Right lobe of liver (tissue), 6 donors: ENCODE data around the gene SH2B3. TPM values are rescaled to one million over a fixed set of nuclear protein-coding genes. Genes with fewer than 3 reads are reported as not detected.
A peak's percentile ranks its signal among the peaks of the same experiment; 100 is the strongest.

Source experiments
- ATAC-seq, 4 donors: fragments of 200-7000 bp; cut with Tn5 transposase; one replicate each; pipeline ENCODE4 v1.9.1; 2020; ENCODE audit warnings: mild to moderate bottlenecking in 4 of 4, moderate library complexity in 4 of 4
- DNase-seq, 3 donors: peaks; one replicate each; pipeline ENCODE4 v3.0.0-alpha.2; 2020
- H3K27ac ChIP-seq, 3 donors: fragments of 200-600 bp; one replicate each; pipeline ENCODE4 v1.8.0; 2022
- H3K27me3 ChIP-seq, 2 donors: fragments of 200-600 bp; one replicate each; pipeline ENCODE4 v1.8.0; 2022
- H3K36me3 ChIP-seq, 4 donors: fragments of 200-600 bp; sonication (generic) in 1 of 4; one replicate each; pipeline versions ENCODE4 v1.5.1 to v1.8.0; 2017 to 2022; ENCODE audit warnings: control low read depth in 1 of 4
- H3K4me1 ChIP-seq, 4 donors: fragments of 200-600 bp; sonication (generic) in 1 of 4; one replicate each; pipeline versions ENCODE4 v1.5.1 to v1.8.0; 2017 to 2022; ENCODE audit warnings: control low read depth in 1 of 4
- H3K4me3 ChIP-seq, 3 donors: fragments of 200-600 bp; one replicate each; pipeline ENCODE4 v1.8.0; 2022
- H3K9me3 ChIP-seq, 4 donors: fragments of 200-600 bp; sonication (generic) in 1 of 4; one replicate each; pipeline versions ENCODE4 v1.5.1 to v1.8.0; 2017 to 2022; ENCODE audit warnings: control low read depth in 1 of 4
- CTCF ChIP-seq, 4 donors: fragments of 200-600 bp in 3 of 4; fragments of 450-650 bp in 1 of 4; IDR thresholded peaks; one replicate each; pipeline versions ENCODE4 v1.5.1 to v1.8.0; 2016 to 2022; ENCODE audit warnings: antibody characterized with exemption in 4 of 4, mild to moderate bottlenecking in 2 of 4
- POLR2A ChIP-seq: fragments of 450-650 bp; IDR thresholded peaks from one replicate; pipeline ENCODE4 v1.6.1; 2017; ENCODE audit warnings: antibody characterized with exemption, mild to moderate bottlenecking
- WGBS: methylation state at CpG from one replicate; pipeline ENCODE4 v1.1.6; 2018; ENCODE audit warnings: low coverage, low lambda C conversion rate; ENCODE audit not compliant: insufficient coverage; ENCODE audit errors: missing lambda C conversion rate; 5-methylcytosine and 5-hydroxymethylcytosine counted together
- intact Hi-C, 2 donors: fragments of 100-400 bp; cut with DNase I; formaldehyde crosslinking; loops; one replicate each; pipeline versions ENCODE4 v1.11.2 to v1.14.1; 2022
- total RNA-seq, 6 experiments: library from RNA; depleted of rRNA in 2 of 6; stranded (reverse); fragments of >200 nt in 2 of 6; fragmentation: NEBNext Ultra II Directional in 3 of 6; extraction: Animal tissue kit (Norgen Biotek cat#: 25700) in 3 of 6; gene quantifications; one replicate each; pipeline versions ENCODE4 v1.1.0 to v1.2.4, GENCODE V29; 2016 to 2023
- donor health status: DM: no; HTN: yes; CAD: no.
- donor health status: DM: no; HTN: no; CAD: no.
- donor health status: DM: no; HTN: no; CAD: no.
- donor health status: DM: no; HTN: yes; CAD: no.
- donor health status: DM: no; HTN: yes; CAD: no.

Gene SH2B3
- total RNA-seq, 6 experiments from 2014 or later: 6.7 to 43.5 (median 17.0) TPM

- intact Hi-C loops: loop anchor here in 1 of 2 donors (5.0 kb wide), 1 partner anchor 35 kb away; no protein-coding TSS in a partner anchor
- Histone ChIP-seq H3K4me1 (peaks cover 0 to 55% (median 20%) of the 10 kb centered on the region in 4 donors), H3K9me3 (no peaks in the 10 kb centered on the region), H3K27me3 (no peaks in the 10 kb centered on the region), H3K36me3 (no peaks in the 10 kb centered on the region), H3K27ac (peak overlapping the region; percentile 18 to 65 (median 59)), H3K4me3 (no peak overlapping the region)
- WGBS: 33% methylated on average over 7 of the region's 15 CpGs
- TF ChIP-seq POLR2A (no peak), CTCF (IDR thresholded peaks at IDR 0.05) (no peak)
- DNase-seq: no peak
- ATAC-seq: no peak
These were observed 6.5 kb downstream of the SH2B3 start for GRCh38 chr12:111412007-111412829.

GRCh38 chr12:111412830-111413441 is 7.2 kb downstream of the SH2B3 start:
- Histone ChIP-seq H3K4me3 (no peak overlapping the region), H3K36me3 (no peaks in the 10 kb centered on the region), H3K4me1 (peaks cover 0 to 50% (median 20%) of the 10 kb centered on the region in 4 donors), H3K9me3 (no peaks in the 10 kb centered on the region), H3K27me3 (no peaks in the 10 kb centered on the region), H3K27ac (peak overlapping the region; percentile 18 to 59 (median 38))
- TF ChIP-seq CTCF (IDR thresholded peaks at IDR 0.05) (no peak), POLR2A (no peak)
- intact Hi-C loops: loop anchor here in 1 of 2 donors (5.0 kb wide), 1 partner anchor 34 kb away; no protein-coding TSS in a partner anchor
- no peak for DNase-seq
- WGBS: 50% methylated on average over 3 of the region's 6 CpGs
- ATAC-seq: no peak

GRCh38 chr12:111413442-111414086 is 7.8 kb downstream of the SH2B3 start:
- H3K4me3 ChIP-seq: no peak overlapping the region
- no peaks in the 10 kb centered on the region for H3K9me3 ChIP-seq
- TF ChIP-seq POLR2A (peak; percentile 57), CTCF (IDR thresholded peaks at IDR 0.05) (no peak)
- peaks cover 0 to 44% (median 20%) of the 10 kb centered on the region in 4 donors for H3K4me1 ChIP-seq
- DNase-seq: peak; percentile 83 to 85 (median 83)
- WGBS: 16% methylated on average over 9 of the region's 12 CpGs
- peak; percentile 66 to 74 (median 72) for ATAC-seq
- peak overlapping the region; percentile 10 to 59 (median 38) for H3K27ac ChIP-seq
- intact Hi-C loops: loop anchor here in 1 of 2 donors (5.0 kb wide), 1 partner anchor 34 kb away; no protein-coding TSS in a partner anchor
- no peaks in the 10 kb centered on the region for H3K27me3 ChIP-seq
- peaks cover 0 to 4% (median under 1%) of the 10 kb centered on the region in 4 donors for H3K36me3 ChIP-seq

- no CpG with 5 or more reads among the region's 7 CpGs for WGBS
- ATAC-seq: no peak
- H3K4me1 ChIP-seq: peaks cover 0 to 31% (median 19%) of the 10 kb centered on the region in 4 donors
- H3K9me3 ChIP-seq: no peaks in the 10 kb centered on the region
- H3K4me3 ChIP-seq: no peak overlapping the region
- H3K27me3 ChIP-seq: no peaks in the 10 kb centered on the region
- peak overlapping the region in 1 of 3 donors; percentile 19 for H3K27ac ChIP-seq
- intact Hi-C loops: loop anchor here in 1 of 2 donors (5.0 kb wide), 1 partner anchor 33 kb away; no protein-coding TSS in a partner anchor
- no peak for DNase-seq
- TF ChIP-seq POLR2A: no peak
- TF ChIP-seq CTCF (IDR thresholded peaks at IDR 0.05): no peak
- H3K36me3 ChIP-seq: peaks cover 0 to 7% (median 5%) of the 10 kb centered on the region in 4 donors
These were observed 9.1 kb downstream of the SH2B3 start for GRCh38 chr12:111414711-111415252.
